ENCODE measurements around the gene CDH19.

DNA sequence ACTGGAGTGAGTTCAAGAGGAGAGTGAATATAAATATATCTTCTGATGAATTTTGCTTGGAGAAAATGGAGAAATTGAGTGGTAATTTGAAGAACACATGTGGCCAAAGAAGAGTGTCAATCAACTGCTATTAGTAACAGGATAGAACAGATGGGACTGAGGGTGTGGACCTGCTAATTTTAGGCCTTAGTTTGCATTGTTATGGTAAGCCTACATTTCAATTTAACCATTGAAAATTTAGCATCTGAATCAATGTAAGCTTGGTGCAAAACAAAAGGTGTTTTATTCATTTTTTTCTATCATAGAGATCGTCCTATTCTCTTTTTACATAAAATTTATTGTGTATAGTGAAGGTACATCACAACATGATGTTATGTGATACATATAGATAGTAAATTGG is 42.1 kb upstream of the CDH19 start:
- no peak for TF ChIP-seq POLR2A (IDR thresholded peaks at IDR 0.05)
- TF ChIP-seq, protein P1, sequence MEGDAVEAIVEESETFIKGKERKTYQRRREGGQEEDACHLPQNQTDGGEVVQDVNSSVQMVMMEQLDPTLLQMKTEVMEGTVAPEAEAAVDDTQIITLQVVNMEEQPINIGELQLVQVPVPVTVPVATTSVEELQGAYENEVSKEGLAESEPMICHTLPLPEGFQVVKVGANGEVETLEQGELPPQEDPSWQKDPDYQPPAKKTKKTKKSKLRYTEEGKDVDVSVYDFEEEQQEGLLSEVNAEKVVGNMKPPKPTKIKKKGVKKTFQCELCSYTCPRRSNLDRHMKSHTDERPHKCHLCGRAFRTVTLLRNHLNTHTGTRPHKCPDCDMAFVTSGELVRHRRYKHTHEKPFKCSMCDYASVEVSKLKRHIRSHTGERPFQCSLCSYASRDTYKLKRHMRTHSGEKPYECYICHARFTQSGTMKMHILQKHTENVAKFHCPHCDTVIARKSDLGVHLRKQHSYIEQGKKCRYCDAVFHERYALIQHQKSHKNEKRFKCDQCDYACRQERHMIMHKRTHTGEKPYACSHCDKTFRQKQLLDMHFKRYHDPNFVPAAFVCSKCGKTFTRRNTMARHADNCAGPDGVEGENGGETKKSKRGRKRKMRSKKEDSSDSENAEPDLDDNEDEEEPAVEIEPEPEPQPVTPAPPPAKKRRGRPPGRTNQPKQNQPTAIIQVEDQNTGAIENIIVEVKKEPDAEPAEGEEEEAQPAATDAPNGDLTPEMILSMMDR (IDR thresholded peaks at IDR 0.05): no peak
